Adipocyte (in vitro differentiated cells): ENCODE results near the gene GLYATL2.

Experiments
- DNase-seq: peaks from one replicate; pipeline ENCODE4 v3.0.0-alpha.2; 2015; ENCODE audit warnings: low read depth
- H3K27me3 ChIP-seq: replicated peaks from 2 replicates; pipeline ENCODE4 v1.7.0; 2013; ENCODE audit warnings: mild to moderate bottlenecking, low read length, moderate library complexity; ENCODE audit not compliant: control insufficient read depth, insufficient read depth
- H3K36me3 ChIP-seq: 2 replicates; pipeline ENCODE4 v1.7.0; 2013; ENCODE audit warnings: low read length, mild to moderate bottlenecking, moderate library complexity; ENCODE audit not compliant: control insufficient read depth, insufficient read depth, severe bottlenecking
- H3K4me1 ChIP-seq: 2 replicates; pipeline ENCODE4 v1.7.0; 2013; ENCODE audit warnings: mild to moderate bottlenecking, low read length, moderate library complexity; ENCODE audit not compliant: control insufficient read depth, insufficient read depth
- H3K4me3 ChIP-seq: 2 replicates; pipeline ENCODE4 v1.7.0; 2013; ENCODE audit warnings: mild to moderate bottlenecking, low read length, moderate library complexity
- H3K9ac ChIP-seq: 2 replicates; pipeline ENCODE4 v1.7.0; 2013; ENCODE audit warnings: mild to moderate bottlenecking, low read length, moderate library complexity
- H3K9me3 ChIP-seq: 2 replicates; pipeline ENCODE4 v1.7.0; 2013; ENCODE audit warnings: mild to moderate bottlenecking, low read length, moderate library complexity; ENCODE audit not compliant: control insufficient read depth

GLYATL2 gene

GRCh38 chr11:58856806-58857205 is 12.3 kb upstream of the GLYATL2 start:
- Histone ChIP-seq H3K4me1 (no peaks in the 10 kb centered on the region), H3K9me3 (peaks cover 5% of the 10 kb centered on the region), H3K4me3 (no peak overlapping the region), H3K9ac (no peak overlapping the region), H3K27me3 (no peaks in the 10 kb centered on the region), H3K36me3 (no peaks in the 10 kb centered on the region)
- no peak for DNase-seq

GRCh38 chr11:58845386-58845785 is 882 bp upstream of the GLYATL2 start:
- DNase-seq = no peak
- no peak overlapping the region for H3K9ac ChIP-seq
- no peaks in the 10 kb centered on the region for H3K4me1 ChIP-seq
- H3K36me3 ChIP-seq = no peaks in the 10 kb centered on the region
- H3K27me3 ChIP-seq = no peaks in the 10 kb centered on the region
- no peak overlapping the region for H3K4me3 ChIP-seq
- no peaks in the 10 kb centered on the region for H3K9me3 ChIP-seq

- H3K27me3 ChIP-seq = no peaks in the 10 kb centered on the region
- H3K9ac ChIP-seq = no peak overlapping the region
- H3K36me3 ChIP-seq = no peaks in the 10 kb centered on the region
Measured at GRCh38 chr11:58837707-58838388, 6.7 kb downstream of the GLYATL2 start.

GRCh38 chr11:58832056-58832645 is 12.4 kb downstream of the GLYATL2 start:
- no peak for DNase-seq
- Histone ChIP-seq H3K9ac (no peak overlapping the region), H3K36me3 (no peaks in the 10 kb centered on the region), H3K4me1 (no peaks in the 10 kb centered on the region), H3K27me3 (no peaks in the 10 kb centered on the region), H3K4me3 (no peak overlapping the region), H3K9me3 (no peaks in the 10 kb centered on the region)

More at GRCh38 chr11:58837707-58838388, 6.7 kb downstream of the GLYATL2 start:
- Histone ChIP-seq H3K4me1 (no peaks in the 10 kb centered on the region), H3K9me3 (no peaks in the 10 kb centered on the region), H3K4me3 (no peak overlapping the region)
- DNase-seq = no peak

- no peak for DNase-seq
- Histone ChIP-seq H3K9ac (no peak overlapping the region), H3K9me3 (peaks cover 8% of the 10 kb centered on the region), H3K27me3 (no peaks in the 10 kb centered on the region), H3K4me3 (peak overlapping the region; percentile 33), H3K36me3 (no peaks in the 10 kb centered on the region), H3K4me1 (no peaks in the 10 kb centered on the region)
Measured at GRCh38 chr11:58830673-58831301, 13.7 kb downstream of the GLYATL2 start.

GRCh38 chr11:58829786-58830185 is 14.7 kb downstream of the GLYATL2 start:
- peak; percentile 59 for DNase-seq
- H3K9me3 ChIP-seq = peaks cover 15% of the 10 kb centered on the region

GRCh38 chr11:58813693-58814092 is 30.8 kb downstream of the GLYATL2 start:
- no peak for DNase-seq
- H3K9me3 ChIP-seq = peaks cover 18% of the 10 kb centered on the region
- no peak overlapping the region for H3K9ac ChIP-seq
- H3K4me3 ChIP-seq = no peak overlapping the region
- no peaks in the 10 kb centered on the region for H3K4me1 ChIP-seq
- H3K36me3 ChIP-seq = no peaks in the 10 kb centered on the region
- H3K27me3 ChIP-seq = no peaks in the 10 kb centered on the region

More at GRCh38 chr11:58829786-58830185, 14.7 kb downstream of the GLYATL2 start:
- Histone ChIP-seq H3K4me1 (no peaks in the 10 kb centered on the region), H3K9ac (no peak overlapping the region), H3K27me3 (no peaks in the 10 kb centered on the region), H3K4me3 (peak overlapping the region; percentile 25), H3K36me3 (no peaks in the 10 kb centered on the region)

- H3K36me3 ChIP-seq = no peaks in the 10 kb centered on the region
- no peak for DNase-seq
- no peak overlapping the region for H3K9ac ChIP-seq
- peaks cover 14% of the 10 kb centered on the region for H3K9me3 ChIP-seq
- H3K4me1 ChIP-seq = no peaks in the 10 kb centered on the region
- H3K27me3 ChIP-seq = no peaks in the 10 kb centered on the region
- H3K4me3 ChIP-seq = no peak overlapping the region
Measured at GRCh38 chr11:58811499-58811898, 33.0 kb downstream of the GLYATL2 start.

GRCh38 chr11:58807343-58807742 is 37.2 kb downstream of the GLYATL2 start:
- Histone ChIP-seq H3K36me3 (no peaks in the 10 kb centered on the region), H3K9ac (no peak overlapping the region), H3K27me3 (no peaks in the 10 kb centered on the region), H3K4me3 (no peak overlapping the region), H3K4me1 (no peaks in the 10 kb centered on the region), H3K9me3 (no peaks in the 10 kb centered on the region)
- no peak for DNase-seq

- H3K27me3 ChIP-seq = no peaks in the 10 kb centered on the region
- H3K9ac ChIP-seq = no peak overlapping the region
- H3K36me3 ChIP-seq = no peaks in the 10 kb centered on the region
- no peak overlapping the region for H3K4me3 ChIP-seq
- H3K9me3 ChIP-seq = no peaks in the 10 kb centered on the region
- no peaks in the 10 kb centered on the region for H3K4me1 ChIP-seq
- DNase-seq = peak; percentile 9
Measured at GRCh38 chr11:58805065-58805464, 39.4 kb downstream of the GLYATL2 start.

GRCh38 chr11:58801974-58802545 is 42.4 kb downstream of the GLYATL2 start:
- H3K4me3 ChIP-seq = no peak overlapping the region
- no peaks in the 10 kb centered on the region for H3K4me1 ChIP-seq
- DNase-seq = no peak
- H3K9me3 ChIP-seq = no peaks in the 10 kb centered on the region
- H3K27me3 ChIP-seq = no peaks in the 10 kb centered on the region
- no peak overlapping the region for H3K9ac ChIP-seq
- H3K36me3 ChIP-seq = no peaks in the 10 kb centered on the region
